NT2/D1 (cell line): Measurements from ENCODE around the gene ZMAT5.
A peak's percentile ranks its signal among the peaks of the same experiment; 100 is the strongest.

Experiments used
- DNase-seq: peaks from one replicate; pipeline ENCODE4 v3.0.0-alpha.2; 2011; ENCODE audit warnings: low read depth, low spot score
- H3K27me3 ChIP-seq: 2 replicates; pipeline ENCODE4 v1.6.0; 2011; ENCODE audit warnings: mild to moderate bottlenecking; ENCODE audit not compliant: insufficient read length, insufficient read depth
- H3K36me3 ChIP-seq: 2 replicates; pipeline ENCODE4 v1.6.1; 2011; ENCODE audit warnings: mild to moderate bottlenecking, low read length, mixed read lengths; ENCODE audit not compliant: insufficient read depth, insufficient read length
- H3K4me1 ChIP-seq: 2 replicates; pipeline ENCODE4 v1.5.1; 2011; ENCODE audit not compliant: insufficient read depth, insufficient read length
- H3K4me3 ChIP-seq: 2 replicates; pipeline ENCODE4 v1.5.1; 2011; ENCODE audit warnings: low read depth; ENCODE audit not compliant: insufficient read length
- H3K9ac ChIP-seq: 2 replicates; pipeline ENCODE4 v1.6.0; 2011; ENCODE audit warnings: low read depth; ENCODE audit not compliant: insufficient read length
- H3K9me3 ChIP-seq: 2 replicates; pipeline ENCODE4 v1.5.1; 2011; ENCODE audit warnings: mild to moderate bottlenecking, low read length; ENCODE audit not compliant: insufficient read depth
- SUZ12 ChIP-seq: IDR thresholded peaks from 2 replicates; pipeline ENCODE4 v1.6.1; 2011; ENCODE audit not compliant: insufficient read length, insufficient read depth; ENCODE audit errors: extremely low read depth
- YY1 ChIP-seq: IDR thresholded peaks from 2 replicates; pipeline ENCODE4 v1.6.1; 2011; ENCODE audit not compliant: insufficient read length, insufficient read depth
- ZNF274 ChIP-seq: IDR thresholded peaks from 2 replicates; pipeline ENCODE4 v1.6.1; 2011; ENCODE audit warnings: mild to moderate bottlenecking, low read depth, low read length

The ZMAT5 gene

DNA sequence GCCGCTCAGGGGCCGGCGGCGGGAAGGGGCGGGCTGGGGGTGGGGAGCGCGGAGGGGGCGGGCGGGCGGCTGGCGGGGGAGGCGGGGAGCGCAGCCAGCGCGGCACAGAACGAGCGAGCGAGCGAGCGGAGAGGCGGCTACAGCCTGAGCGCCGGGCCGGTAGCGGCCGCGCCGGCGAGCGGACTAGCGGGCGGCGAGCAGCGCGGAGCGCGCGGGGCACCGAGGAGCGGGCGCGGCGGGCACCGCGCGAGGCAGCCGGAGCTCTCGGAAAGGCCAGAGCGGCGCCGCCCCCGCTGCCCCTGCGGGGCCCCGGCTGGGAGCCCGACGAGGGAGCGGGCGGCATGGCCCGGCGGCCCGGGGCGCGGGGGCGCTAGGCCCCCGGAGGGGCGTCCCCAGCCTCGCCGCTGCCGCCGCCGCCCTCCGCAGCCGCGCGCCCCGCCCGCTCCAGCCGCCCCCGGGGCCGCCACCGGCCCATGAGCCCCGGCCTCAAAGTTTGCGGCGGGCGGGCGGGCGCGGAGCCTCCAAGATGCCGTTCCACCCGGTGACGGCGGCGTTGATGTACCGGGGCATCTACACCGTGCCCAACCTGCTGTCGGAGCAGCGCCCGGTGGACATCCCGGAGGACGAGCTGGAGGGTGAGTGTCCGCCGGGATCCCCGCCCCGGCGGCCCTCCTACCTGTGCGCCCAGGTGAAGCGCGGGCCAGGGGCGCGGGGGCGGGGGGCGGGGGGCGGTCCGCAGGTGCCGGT is 46.7 kb downstream of the ZMAT5 start, which contains the start of gene CABP7:
TSS of gene CABP7 (plus strand) at position 105 of the 747 bp plus-strand sequence. CDS start at position 527, 422 bp downstream.
- no peaks in the 10 kb centered on the region for H3K36me3 ChIP-seq
- peaks cover 5% of the 10 kb centered on the region for H3K4me1 ChIP-seq
- H3K4me3 ChIP-seq, result peak within 1 kb of the TSS; percentile 34
- H3K9ac ChIP-seq, result no peak within 1 kb of the TSS
- TF ChIP-seq SUZ12 (no peak), ZNF274 (no peak), YY1 (no peak)
- no peaks in the 10 kb centered on the region for H3K9me3 ChIP-seq
- H3K27me3 ChIP-seq, result peaks cover 72% of the 10 kb centered on the region
- no peak for DNase-seq

GRCh38 chr22:29718949-29719898 is 47.6 kb downstream of the ZMAT5 start:
- Histone ChIP-seq H3K27me3 (peaks cover 63% of the 10 kb centered on the region), H3K4me1 (no peaks in the 10 kb centered on the region), H3K9ac (no peak overlapping the region)

GRCh38 chr22:29717789-29718188 is 49.0 kb downstream of the ZMAT5 start:
- no peak for DNase-seq
- Histone ChIP-seq H3K9ac (no peak overlapping the region), H3K27me3 (peaks cover 53% of the 10 kb centered on the region), H3K9me3 (no peaks in the 10 kb centered on the region), H3K4me3 (no peak overlapping the region), H3K4me1 (no peaks in the 10 kb centered on the region), H3K36me3 (no peaks in the 10 kb centered on the region)
- TF ChIP-seq SUZ12, result no peak
- TF ChIP-seq YY1, result no peak
- TF ChIP-seq ZNF274, result no peak

More at GRCh38 chr22:29718949-29719898, 47.6 kb downstream of the ZMAT5 start:
- no peaks in the 10 kb centered on the region for H3K9me3 ChIP-seq
- TF ChIP-seq SUZ12 (peak; percentile 44), ZNF274 (no peak), YY1 (no peak)
- DNase-seq, result no peak
- H3K4me3 ChIP-seq, result no peak overlapping the region
- no peaks in the 10 kb centered on the region for H3K36me3 ChIP-seq

DNA sequence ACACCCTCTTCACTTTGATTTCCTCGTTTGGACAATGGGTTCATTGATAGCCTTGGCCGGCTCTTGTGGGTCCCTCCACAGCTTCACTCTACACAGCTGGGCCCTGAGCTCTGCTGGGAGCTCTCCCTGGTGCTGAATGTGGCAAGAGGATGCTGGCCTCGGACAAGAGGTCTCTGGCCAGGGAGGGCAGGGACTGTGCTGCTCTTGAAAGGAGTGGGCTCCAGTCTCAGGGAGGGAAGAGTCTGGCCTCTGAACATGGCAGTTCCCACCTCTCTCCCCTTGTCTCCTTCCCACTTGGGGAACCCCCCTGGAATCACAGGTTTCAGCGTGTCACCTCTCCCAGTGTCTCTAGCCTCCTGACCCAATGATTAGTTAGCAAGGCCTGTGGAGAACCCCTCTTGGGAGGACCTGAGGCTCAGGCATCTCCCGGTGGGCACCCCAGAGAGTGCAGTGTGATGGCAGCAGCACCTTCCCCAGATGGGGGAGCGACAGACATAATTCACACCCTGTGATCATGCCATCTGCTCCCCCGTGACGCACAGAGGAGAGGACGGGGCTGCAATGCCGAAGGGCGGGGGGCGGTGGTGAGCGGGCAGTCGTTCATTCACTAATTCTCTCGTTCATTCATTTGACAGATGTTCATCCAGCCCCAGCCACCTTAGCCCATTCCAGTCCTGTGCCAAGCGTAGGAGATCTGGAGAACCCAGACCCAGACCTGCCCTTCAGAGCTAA is 49.8 kb downstream of the ZMAT5 start:
- DNase-seq, result peak; percentile 69

DNA sequence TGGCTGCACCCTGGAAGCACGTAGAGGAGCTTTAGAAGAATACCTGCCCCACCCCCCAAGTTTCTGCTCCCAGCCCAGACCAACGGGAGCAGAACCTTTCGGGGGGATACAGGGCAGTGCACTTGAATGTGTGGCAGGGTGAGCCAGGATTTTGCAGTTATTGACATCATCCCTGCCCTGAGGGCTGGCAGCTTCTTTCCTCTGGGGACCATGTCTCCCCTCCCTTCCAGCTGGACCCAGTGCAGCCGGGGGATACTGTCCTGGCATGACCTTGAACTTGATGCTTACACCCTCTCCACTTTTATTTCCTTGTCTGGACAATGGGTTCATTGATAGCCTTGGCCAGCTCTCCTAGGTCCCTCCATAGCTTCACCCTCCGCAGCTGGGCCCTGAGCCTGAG is 51.1 kb downstream of the ZMAT5 start:
- H3K4me1 ChIP-seq, result no peaks in the 10 kb centered on the region
- H3K27me3 ChIP-seq, result peaks cover 32% of the 10 kb centered on the region
- H3K9ac ChIP-seq, result no peak overlapping the region
- TF ChIP-seq ZNF274, result no peak
- TF ChIP-seq SUZ12, result no peak
- TF ChIP-seq YY1, result no peak
- H3K36me3 ChIP-seq, result no peaks in the 10 kb centered on the region
- H3K9me3 ChIP-seq, result no peaks in the 10 kb centered on the region
- no peak overlapping the region for H3K4me3 ChIP-seq
- DNase-seq, result no peak

More for the DNA sequence above, 49.8 kb downstream of the ZMAT5 start:
- H3K4me3 ChIP-seq, result no peak overlapping the region
- H3K9me3 ChIP-seq, result no peaks in the 10 kb centered on the region
- H3K9ac ChIP-seq, result no peak overlapping the region
- TF ChIP-seq ZNF274 (no peak), SUZ12 (no peak), YY1 (no peak)
- peaks cover 45% of the 10 kb centered on the region for H3K27me3 ChIP-seq
- H3K36me3 ChIP-seq, result no peaks in the 10 kb centered on the region
- H3K4me1 ChIP-seq, result no peaks in the 10 kb centered on the region

GRCh38 chr22:29715240-29715639 is 51.6 kb downstream of the ZMAT5 start:
- DNase-seq, result no peak

More at GRCh38 chr22:29715240-29715639, 51.6 kb downstream of the ZMAT5 start:
- Histone ChIP-seq H3K36me3 (no peaks in the 10 kb centered on the region), H3K9ac (no peak overlapping the region), H3K9me3 (no peaks in the 10 kb centered on the region), H3K4me3 (no peak overlapping the region), H3K4me1 (no peaks in the 10 kb centered on the region), H3K27me3 (peaks cover 28% of the 10 kb centered on the region)
- TF ChIP-seq ZNF274 (no peak), SUZ12 (no peak), YY1 (no peak)
